Fibroblast of the aortic adventitia (primary cell): ENCODE data around the gene HDGFL2. TPM values are rescaled to one million over a fixed set of nuclear protein-coding genes. Genes with fewer than 3 reads are reported as not detected.

Source experiments
- DNase-seq: peaks from one replicate; pipeline ENCODE4 v3.0.0-alpha.2; 2010; ENCODE audit warnings: low read depth
- H3K4me3 ChIP-seq: 2 replicates; pipeline ENCODE4 v1.5.1; 2011; ENCODE audit warnings: low read depth, mild to moderate bottlenecking, control low read depth, low read length, moderate library complexity
- CTCF ChIP-seq: IDR thresholded peaks from 2 replicates; pipeline ENCODE4 v1.5.1; 2011; ENCODE audit warnings: mild to moderate bottlenecking, low read length, control low read depth, inconsistent platforms; ENCODE audit not compliant: insufficient read depth
- total RNA-seq: library from RNA; depleted of rRNA; stranded (reverse); fragments of >200 nt; gene quantifications from 2 replicates; pipeline ENCODE4 v1.2.3, GENCODE V29; 2012; ENCODE audit warnings: low replicate concordance

The HDGFL2 gene
- total RNA-seq, 1 donor, result 41.0 TPM

- DNase-seq, result no peak
- no peak overlapping the region for H3K4me3 ChIP-seq
- no peak for TF ChIP-seq CTCF
Measured at GRCh38 chr19:4482721-4483364, 10.7 kb downstream of the HDGFL2 start.

GRCh38 chr19:4483385-4483784 lies 11.3 kb downstream of the HDGFL2 start:
- H3K4me3 ChIP-seq, result no peak overlapping the region
- no peak for DNase-seq
- no peak for TF ChIP-seq CTCF

GRCh38 chr19:4487572-4487971 lies 15.5 kb downstream of the HDGFL2 start:
- TF ChIP-seq CTCF, result no peak
- DNase-seq, result no peak
- H3K4me3 ChIP-seq, result no peak overlapping the region

GRCh38 chr19:4488496-4488895 lies 16.4 kb downstream of the HDGFL2 start:
- no peak for DNase-seq
- no peak for TF ChIP-seq CTCF
- H3K4me3 ChIP-seq, result no peak overlapping the region

- TF ChIP-seq CTCF, result no peak
- no peak for DNase-seq
- no peak overlapping the region for H3K4me3 ChIP-seq
Measured at GRCh38 chr19:4491446-4491845, 19.3 kb downstream of the HDGFL2 start.

GRCh38 chr19:4492337-4493103 lies 20.4 kb downstream of the HDGFL2 start:
- DNase-seq, result no peak
- no peak for TF ChIP-seq CTCF
- no peak overlapping the region for H3K4me3 ChIP-seq
